Renal cortical epithelial cell (primary cell): Measurements from ENCODE around the gene AKAP5. TPM values are rescaled to one million over a fixed set of nuclear protein-coding genes. Genes with fewer than 3 reads are reported as not detected.

Source experiments
- DNase-seq: peaks from one replicate; pipeline ENCODE4 v3.0.0-alpha.2; 2011; ENCODE audit warnings: low read depth
- total RNA-seq: library from RNA; depleted of rRNA; stranded (reverse); fragments of >200 nt; gene quantifications from 2 replicates; pipeline ENCODE4 v1.2.3, GENCODE V29; 2014

AKAP5 gene
- total RNA-seq, 1 donor from 2014 or later: 16.3 TPM

GRCh38 chr14:64459405-64460136 lies 5.7 kb upstream of the AKAP5 start:
- no peak for DNase-seq

GRCh38 chr14:64461221-64461620 lies 4.1 kb upstream of the AKAP5 start:
- no peak for DNase-seq

GRCh38 chr14:64463195-64463594 lies 2.1 kb upstream of the AKAP5 start:
- no peak for DNase-seq

GRCh38 chr14:64463873-64464272 lies 1.4 kb upstream of the AKAP5 start:
- no peak for DNase-seq

DNA sequence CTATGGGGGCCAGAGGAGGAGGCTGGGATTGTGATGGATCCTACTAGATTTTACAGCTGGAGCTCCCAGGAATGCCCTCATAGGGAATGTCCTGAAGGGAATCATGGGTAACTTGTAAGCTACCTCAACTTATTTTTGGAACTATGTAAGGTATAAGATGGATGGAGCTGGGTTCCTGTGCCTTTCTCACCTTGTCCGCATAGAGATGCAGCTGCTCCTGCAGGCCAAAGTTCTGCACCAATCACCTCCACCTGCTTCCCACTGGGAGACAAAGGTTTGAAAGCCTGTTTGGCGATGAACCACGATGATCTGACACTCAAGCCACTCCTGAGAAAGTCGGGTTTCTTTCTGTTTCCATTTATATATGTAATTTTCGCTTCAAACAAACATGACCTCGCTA lies 648 bp upstream of the AKAP5 start:
- no peak for DNase-seq

- peak; percentile 44 for DNase-seq
These were observed 694 bp downstream of the AKAP5 start for GRCh38 chr14:64465831-64466554.

DNA sequence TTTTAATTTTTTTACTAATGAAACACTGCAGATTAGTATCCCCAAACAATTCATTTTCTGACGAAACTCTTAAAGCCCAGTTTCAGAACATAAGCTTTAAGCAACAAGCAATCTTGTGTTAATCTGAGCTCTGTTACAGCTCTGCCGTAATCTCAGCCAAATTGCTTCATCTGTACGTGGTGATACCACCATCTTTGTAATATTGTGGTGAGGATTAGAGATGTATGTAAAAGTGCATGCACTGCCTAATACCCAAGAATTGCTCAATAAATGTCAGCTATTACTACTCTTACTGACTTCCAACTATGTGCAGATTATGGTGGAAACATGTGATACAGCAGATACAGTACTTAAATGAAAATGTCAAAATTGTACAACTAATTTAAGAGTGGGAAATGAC lies 1.8 kb downstream of the AKAP5 start:
- no peak for DNase-seq

GRCh38 chr14:64467566-64467965 lies 2.3 kb downstream of the AKAP5 start:
- no peak for DNase-seq

DNA sequence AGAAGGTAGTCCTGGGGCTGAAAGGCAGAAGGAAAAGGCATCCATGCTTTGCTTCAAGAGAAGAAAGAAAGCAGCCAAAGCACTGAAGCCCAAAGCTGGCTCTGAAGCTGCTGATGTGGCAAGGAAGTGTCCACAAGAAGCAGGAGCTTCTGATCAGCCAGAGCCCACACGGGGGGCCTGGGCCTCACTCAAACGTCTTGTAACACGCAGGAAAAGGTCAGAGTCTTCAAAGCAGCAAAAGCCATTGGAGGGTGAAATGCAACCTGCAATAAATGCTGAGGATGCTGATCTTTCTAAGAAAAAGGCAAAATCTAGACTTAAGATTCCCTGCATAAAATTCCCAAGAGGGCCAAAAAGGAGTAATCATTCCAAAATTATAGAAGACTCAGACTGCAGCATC lies 3.2 kb downstream of the AKAP5 start:
- DNase-seq: no peak

- no peak for DNase-seq
These were observed 8.7 kb downstream of the AKAP5 start for GRCh38 chr14:64474041-64474440.

DNA sequence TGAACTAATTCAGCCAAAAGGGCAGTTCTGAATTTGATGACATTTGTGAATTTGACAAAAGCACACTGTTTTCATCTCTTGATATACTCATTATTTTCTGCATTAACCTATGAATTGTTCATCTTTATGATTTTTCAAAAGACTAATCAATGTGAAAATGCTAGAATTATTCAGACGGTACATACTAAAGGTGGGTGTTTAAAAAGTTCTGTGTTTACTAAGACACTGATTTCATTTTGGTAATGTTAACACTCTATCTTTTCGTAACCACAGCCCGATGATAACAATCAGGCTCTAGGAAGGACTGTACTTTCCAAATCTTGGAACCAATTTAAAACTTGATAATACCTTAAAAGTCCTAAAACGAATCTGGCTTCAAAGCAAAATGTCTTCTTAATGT lies 9.4 kb downstream of the AKAP5 start:
- DNase-seq: no peak

DNA sequence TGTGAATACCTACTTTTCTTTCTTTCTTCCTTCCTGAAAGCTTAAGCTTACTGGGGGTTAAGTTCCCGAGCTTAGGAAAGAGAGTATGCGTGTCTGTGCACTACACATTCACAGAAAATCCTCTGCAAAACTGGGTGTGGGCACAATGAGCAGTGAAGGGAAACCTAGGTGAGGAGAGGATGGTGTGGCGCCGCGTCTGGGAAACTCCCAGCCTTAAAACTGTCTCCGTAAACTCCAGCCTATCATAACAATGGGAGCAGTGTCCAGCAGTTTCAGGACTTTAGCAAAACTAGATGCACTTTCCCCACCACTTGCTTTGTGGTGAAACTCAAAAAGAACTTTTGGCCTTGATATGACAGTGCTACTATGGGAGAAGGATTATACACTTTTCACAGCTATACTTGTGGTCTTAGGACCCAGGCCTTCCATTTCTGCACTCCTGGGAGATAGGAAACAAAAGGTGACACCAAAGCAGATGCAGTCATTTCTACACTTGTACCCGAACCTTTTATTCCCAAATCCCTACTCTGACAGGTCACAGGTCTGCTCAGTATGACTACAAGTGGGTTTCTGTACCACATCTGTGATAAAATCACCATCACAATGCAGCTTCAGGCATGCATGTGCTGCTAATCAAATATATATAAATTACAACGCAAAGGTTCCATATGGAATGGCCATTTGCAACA lies 10.4 kb downstream of the AKAP5 start:
- DNase-seq: no peak

DNA sequence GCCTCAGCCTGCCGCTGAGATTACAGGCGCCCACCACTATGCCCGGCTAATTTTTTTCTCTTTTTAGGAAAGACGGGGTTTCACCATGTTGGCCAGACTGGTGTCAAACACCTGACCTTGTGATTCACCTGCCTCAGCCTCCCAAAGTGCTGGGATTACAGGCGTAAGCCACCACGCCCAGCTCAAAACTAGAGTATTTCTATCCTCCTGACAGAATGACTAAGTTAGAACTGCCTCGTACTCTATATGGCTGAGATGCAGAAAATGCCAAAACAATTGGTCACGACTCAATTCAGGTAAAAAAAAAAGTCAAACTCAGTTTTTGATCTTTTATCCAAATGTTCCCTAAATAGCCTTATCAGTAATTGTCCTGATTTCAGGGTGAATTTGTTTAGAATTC lies 11.1 kb downstream of the AKAP5 start:
- no peak for DNase-seq

GRCh38 chr14:64478634-64479250 lies 13.4 kb downstream of the AKAP5 start:
- peak; percentile 22 for DNase-seq

DNA sequence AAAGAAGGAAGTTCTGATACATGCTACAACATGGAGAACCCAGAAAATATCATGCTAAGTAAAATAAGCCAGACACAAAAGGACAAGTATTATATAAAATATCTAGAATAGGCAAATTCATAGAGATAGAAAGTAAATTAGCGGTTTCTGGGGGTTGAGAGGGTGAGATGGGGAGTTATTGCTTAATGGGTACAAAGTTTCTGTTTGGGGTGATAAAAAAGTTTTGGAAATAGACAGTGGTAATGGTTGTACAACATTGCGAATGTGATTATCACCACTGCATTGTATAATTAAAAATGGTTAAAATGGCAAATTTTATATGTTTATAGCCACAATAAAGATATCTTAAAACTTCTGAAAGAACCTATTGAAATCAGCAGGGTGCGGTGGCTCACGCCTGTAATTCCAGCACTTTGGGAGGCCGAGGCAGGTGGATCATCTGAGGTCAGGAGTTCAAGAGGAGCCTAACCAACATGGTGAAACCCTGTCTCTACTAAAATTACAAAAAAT lies 23.3 kb downstream of the AKAP5 start:
- no peak for DNase-seq

DNA sequence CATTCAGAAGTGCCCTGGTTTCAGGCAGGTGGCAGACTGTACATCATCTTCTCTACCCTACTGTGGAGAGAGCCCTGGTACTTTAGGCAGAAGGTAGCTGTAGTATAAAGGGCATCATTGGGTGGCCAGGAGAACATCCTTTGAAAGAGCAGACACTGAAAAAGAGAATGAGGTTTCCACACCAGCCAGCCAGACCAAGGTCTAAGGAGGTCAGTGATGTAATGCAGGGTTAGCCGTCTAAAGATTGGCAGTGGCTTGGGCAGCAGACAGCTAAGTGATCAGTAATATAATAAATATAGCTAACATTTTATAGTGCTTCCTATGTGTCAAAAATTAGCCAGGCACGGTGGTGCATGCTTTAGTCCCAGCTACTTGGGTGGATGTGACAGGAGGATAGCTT lies 26.3 kb downstream of the AKAP5 start:
- no peak for DNase-seq

- DNase-seq: no peak
These were observed 28.2 kb downstream of the AKAP5 start for GRCh38 chr14:64493455-64493854.

DNA sequence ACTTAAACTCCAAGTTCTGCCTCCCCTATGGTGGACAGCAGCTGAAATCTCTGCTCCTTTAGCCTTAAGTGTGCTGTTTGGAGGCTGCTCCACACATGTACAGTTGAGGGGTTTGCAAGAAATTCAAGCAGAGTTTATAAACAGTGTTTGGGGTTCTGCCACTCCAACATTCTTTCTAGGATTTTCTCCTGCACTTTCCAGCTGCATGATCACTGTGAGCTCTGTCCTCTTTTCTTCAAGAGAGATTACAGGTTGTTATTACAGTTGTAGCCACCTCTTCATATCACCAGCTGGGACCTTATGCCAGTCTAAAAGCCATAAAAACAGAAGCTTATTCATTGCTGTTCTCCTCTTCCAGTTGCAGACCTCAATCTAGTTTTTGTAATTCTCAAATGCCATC lies 30.0 kb downstream of the AKAP5 start:
- DNase-seq: no peak

- no peak for DNase-seq
These were observed 31.5 kb downstream of the AKAP5 start for GRCh38 chr14:64496764-64497163.

GRCh38 chr14:64500088-64500487 lies 34.8 kb downstream of the AKAP5 start:
- peak; percentile 47 for DNase-seq

GRCh38 chr14:64501411-64502171 lies 36.3 kb downstream of the AKAP5 start:
- DNase-seq: peak; percentile 87

GRCh38 chr14:64502456-64502855 lies 37.2 kb downstream of the AKAP5 start:
- no peak for DNase-seq
